Skeletal muscle cell (primary cell): Measurements from ENCODE around the gene TRPV5.

Experiments
- DNase-seq: peaks from one replicate; pipeline ENCODE4 v3.0.0-alpha.2; 2010; ENCODE audit warnings: low read depth
- H3K4me3 ChIP-seq: 2 replicates; pipeline ENCODE4 v1.5.1; 2011; ENCODE audit warnings: low read depth, mild to moderate bottlenecking, control low read depth, low read length, moderate library complexity

TRPV5 gene

DNA sequence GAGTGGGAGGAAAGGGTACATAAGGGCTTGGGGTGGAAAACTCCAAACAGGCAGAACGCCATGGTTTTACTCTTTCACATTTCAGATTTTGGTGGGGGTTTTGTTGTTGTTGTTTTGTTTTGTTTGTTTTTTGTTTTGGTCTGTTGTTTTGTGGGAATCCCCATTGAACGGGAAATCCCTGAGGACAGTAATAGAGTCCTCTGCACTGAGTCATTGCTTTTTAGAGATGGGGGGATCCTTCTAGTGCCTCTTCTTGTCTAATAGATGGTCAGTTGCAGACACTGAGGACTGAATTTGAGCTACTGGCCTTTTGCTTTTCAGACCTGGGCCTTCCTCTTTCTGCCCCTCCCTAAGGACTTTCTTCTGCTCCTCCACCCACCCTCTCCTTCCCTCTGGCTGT, 20.0 kb downstream of the TRPV5 start:
- DNase-seq = no peak
- H3K4me3 ChIP-seq = no peak overlapping the region

DNA sequence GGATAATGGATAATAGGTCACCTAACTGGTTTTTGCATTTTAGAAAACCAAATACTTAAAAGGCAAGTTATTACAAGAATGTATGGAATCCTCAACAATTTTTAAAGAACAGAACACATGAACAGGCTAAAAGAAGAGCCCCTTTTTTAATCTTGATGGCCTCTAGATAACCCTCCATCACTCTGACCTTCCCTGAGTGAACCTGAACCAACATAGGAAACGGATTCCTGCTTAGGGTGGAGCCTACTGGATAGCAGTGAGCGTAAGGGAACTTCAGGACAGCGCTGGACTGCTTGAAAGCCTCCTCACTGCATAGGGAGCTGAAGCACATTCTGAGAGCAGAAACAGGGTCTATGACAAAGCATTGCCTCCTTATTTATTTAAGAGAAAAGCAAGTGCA, 20.5 kb downstream of the TRPV5 start:
- DNase-seq = no peak
- no peak overlapping the region for H3K4me3 ChIP-seq

DNA sequence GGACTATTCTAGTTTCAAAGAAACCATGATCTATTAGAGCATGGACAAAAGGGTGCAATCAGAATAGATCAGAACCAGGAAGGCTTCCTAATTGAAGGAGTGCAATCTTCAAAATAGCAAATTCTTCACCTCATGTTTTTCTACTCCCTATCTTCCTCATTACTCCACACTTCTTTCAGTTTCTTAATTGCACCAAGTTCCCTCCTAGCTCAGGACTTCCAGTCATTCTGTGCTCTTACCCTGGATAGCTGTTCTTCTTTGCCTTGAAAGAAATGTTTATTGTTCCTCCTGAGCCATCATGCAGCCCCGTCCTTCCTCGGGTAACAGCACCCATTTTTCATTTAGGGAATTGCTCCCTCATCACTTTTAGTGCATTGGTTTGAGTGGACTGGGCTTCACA, 23.1 kb downstream of the TRPV5 start:
- no peak for DNase-seq
- H3K4me3 ChIP-seq = no peak overlapping the region

DNA sequence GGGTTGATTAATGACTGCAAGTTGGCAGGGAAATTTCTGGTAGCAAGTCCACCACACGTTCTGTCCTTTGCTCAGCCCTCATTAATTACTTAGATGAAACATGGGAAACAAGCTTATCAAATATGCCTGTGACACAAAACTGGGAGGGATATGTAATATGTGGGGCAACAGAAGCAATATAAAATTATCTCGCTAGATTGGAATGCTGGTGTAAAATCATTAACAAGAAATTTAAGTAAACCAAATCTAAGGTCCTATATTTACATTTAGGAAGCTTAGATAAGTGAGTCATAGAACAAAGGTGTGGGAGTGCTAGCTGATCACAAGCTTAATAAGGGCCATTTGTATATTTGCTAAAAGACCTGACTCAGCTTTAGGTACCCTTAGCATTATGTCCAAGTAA, 23.5 kb downstream of the TRPV5 start:
- DNase-seq = no peak

DNA sequence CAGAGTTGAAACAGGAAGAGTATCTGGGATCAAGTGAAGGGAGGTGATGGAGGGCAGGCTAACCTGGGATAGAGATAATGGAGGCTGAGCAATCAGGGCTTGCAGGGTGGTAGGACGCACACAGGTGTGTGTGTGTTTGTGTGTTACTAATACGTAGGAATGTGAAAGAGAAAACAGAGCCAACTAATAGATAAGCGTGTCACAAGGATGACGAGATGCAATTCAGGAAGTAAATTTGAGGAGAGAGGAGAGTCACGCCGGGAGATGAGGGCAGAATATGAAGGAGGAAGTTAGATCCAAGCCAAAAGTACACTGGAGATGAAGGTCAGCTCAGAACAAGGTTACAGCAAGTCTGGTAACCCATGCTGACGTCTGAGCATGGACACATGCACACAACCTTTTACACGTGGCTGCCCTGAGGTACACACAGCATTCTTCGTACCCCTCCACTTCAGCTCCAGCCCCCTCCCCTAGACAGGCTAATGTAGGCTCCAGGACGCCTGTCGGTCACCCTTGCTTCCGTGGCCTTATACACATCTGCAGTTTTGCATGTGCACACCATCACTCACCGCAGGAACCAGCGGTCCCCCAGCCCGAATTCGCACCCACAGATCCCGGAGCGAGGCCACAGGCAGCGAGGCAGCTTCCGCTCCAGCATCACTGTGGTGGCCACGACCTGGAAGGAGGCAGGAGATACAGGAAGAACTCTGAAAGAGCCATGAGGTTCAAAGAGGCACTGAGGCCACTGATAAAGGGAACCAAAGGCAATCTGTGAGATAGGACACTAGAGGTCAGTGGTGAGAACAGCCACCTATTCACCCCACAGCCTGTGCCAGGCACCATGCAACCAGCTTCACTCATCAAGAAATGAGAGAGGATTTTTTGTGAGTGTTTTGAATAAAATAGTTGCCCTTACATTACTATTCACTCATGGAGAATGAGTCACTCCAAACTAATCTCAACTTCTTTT, 24.3 kb downstream of the TRPV5 start:
- no peak for DNase-seq
- no peak overlapping the region for H3K4me3 ChIP-seq

More for the DNA sequence above, 23.5 kb downstream of the TRPV5 start:
- H3K4me3 ChIP-seq = no peak overlapping the region

DNA sequence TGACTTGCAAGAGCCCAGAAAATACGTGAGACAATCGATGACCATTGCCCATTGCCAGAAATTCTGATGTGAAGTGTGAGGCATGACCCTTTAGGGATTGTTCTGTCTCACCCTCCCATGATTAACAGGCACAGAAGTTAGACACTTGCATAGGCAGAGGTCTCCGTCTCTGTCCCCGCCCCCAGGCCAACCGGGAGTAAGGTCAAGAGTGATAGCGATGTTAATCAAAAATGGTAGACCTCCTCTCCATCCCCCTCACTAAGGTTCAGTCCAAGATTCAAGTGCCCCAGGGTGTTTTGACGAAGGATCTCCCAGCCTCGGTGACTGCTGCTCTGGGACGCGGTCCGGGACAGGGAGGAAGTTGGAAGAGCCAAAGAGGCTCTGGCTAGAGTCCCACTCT, 25.3 kb downstream of the TRPV5 start:
- DNase-seq = no peak
- H3K4me3 ChIP-seq = no peak overlapping the region

DNA sequence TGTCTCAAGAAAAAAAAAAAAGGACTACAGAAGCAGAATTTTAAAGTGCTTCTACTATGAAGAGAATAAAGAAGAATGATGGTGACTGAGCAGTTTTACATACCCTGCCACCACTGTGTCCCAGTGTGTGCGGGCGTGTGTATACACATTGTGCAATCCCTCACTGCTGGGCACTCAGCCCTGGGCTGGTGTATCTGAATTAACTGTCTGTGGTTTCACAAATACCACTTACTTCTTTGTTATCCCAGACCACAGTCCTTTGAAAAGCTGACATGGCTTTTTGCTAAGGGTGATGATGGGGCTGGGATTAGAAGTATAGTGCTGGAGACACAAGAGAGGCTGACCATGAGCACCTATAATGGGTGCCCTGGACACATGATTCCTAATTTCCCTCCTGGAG, 26.9 kb downstream of the TRPV5 start:
- no peak for DNase-seq
- no peak overlapping the region for H3K4me3 ChIP-seq

DNA sequence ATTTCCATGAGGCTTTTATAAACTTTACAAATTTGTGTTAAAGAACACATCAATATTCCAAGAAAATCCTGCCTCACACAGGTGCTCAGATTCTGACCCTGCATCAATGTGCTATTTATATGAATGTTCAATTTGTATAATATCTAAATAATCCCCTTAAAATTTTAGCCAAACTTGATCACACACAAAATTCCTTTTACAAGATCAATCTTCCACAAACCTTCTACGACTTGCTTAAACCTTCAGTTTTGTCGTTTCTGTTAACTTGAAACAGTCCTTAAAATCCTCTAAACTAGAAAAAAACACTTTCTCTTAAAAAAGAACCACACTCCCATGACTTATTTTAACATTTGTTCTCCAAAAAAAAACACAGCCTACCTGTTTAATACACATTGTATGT, 27.8 kb downstream of the TRPV5 start:
- H3K4me3 ChIP-seq = no peak overlapping the region
- DNase-seq = no peak

DNA sequence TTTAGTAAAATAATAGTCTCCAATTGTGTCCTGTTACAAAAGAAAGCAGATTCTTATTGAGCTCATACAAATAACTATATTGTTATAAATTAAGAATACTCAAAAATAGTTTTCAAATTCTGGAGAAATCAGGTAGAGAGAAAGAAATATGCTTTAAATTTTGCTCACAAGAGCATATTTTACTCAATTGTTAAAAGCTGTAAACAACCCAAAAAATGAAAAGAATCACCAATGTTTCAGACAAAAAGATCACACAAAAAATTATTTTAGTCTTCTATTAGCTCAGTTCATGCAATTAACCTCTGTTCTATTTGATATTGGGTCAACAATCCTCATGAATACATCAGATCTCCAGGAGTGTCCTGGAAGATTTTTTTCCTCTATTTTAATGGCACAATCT, 29.4 kb downstream of the TRPV5 start:
- H3K4me3 ChIP-seq = no peak overlapping the region
- DNase-seq = no peak

DNA sequence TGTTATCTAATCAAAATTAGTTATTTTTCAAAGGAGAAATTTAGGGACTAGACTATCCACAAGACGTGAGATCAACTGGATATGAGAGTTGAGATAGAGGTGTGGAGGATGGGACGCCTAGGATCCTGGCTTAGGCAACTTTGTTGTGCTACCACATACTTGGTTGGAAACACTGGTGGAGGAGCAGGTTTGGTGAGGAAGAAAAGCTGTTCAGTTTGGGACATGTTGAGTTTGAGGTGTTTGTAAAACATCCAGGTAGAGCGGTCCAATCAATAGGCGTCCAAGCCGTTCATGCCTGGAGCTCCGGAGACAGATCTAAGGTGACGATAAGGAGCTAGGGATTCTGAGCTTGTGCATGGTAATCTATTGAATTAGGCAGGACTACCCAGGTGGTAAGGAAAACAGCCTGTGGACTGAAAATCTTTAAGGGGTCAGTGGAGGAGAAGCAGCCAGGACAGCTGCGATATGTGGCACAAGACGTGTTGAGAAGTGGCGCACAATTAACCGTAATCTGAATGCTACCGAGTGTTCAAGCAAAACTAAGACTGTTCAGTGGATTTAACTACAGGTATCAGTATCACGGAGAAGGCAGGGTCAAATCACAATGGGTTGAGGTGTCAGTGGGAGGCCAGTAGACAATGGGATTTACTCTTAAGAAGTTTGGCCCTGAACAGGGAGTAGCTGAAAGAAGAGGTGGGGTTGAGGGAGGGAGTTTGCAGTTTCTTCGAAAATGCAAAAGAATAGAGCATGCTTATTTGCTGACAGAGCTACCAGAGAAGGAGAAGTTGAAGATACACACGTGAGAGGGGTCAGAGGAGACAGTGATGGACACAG, 31.9 kb downstream of the TRPV5 start:
- DNase-seq = no peak
- H3K4me3 ChIP-seq = no peak overlapping the region

DNA sequence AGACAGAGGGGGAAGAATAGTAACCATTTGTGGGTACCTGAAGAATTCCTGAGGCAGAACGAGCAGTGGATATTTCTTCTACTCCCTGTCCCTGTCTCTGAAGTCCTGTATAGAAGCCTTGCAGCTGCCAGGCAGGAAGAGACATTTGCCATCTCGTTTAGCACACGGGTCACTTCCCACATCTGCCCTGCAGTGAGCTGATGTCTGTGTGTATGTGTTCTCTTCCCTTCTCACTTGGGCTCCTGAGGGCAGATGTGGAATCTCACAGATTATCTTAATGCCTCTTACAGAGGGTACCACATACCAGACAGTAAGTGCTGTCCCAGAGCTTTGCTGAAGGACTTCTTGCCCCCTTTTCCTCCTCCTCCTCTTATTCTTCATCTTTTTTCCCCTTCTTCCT, 33.9 kb downstream of the TRPV5 start:
- no peak for DNase-seq
- no peak overlapping the region for H3K4me3 ChIP-seq

DNA sequence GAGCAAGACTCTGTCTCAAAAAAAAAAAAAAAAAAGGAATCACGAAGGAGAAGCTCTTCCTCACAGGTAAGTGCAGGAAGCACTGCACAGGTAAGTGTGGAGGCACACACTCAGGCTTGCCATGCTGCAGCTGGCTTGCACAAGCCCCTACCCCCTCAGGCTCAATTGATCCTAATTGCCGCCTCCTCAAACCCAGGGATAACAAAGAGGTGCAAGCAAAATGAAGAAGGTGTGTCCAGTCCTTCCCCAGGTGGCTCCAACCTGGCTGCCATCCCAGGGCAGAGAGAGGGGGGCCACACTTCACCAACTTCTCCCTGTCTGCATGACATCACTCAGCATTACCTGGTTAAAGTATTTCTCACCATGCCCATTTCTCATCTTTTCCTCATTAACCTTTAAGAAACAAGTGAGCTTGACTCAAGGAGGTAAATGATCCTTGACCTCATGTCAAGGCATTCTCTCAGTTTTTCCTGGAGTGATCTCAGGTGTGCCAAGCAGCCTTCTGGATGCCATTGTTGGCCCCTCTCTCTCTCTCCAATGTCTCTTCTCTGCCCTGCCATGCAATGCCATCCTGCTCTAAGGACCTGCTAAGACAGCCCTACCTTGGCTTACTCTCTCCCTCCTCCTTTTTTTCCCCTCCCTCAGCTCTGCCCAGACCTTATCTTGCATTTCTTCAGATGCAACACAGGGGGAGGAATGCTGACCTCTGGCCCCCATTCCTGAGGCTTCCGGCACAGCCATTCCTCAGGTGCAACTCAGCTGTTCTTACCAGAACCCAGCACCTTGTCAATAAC, 35.0 kb downstream of the TRPV5 start:
- no peak overlapping the region for H3K4me3 ChIP-seq
- no peak for DNase-seq

DNA sequence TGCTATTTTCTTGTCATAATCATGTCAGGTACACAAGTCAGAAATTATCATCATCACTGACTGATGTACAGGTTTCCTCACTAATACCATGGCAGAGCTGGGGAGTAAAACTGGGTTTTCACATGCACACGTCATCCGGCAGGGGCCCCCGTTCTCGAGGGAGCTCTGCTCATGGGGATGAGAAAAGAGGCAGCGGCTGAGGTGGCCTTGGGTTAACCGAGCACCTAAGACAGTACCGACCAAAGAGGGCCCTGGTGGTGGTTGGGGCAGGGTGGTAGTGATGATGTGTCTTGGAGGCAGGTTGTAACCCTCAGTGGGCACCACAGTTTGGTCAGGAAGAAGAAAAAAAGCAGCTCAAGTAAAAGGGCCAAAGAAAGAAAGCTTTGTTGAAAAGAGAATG, 35.9 kb downstream of the TRPV5 start:
- no peak overlapping the region for H3K4me3 ChIP-seq
- DNase-seq = no peak

DNA sequence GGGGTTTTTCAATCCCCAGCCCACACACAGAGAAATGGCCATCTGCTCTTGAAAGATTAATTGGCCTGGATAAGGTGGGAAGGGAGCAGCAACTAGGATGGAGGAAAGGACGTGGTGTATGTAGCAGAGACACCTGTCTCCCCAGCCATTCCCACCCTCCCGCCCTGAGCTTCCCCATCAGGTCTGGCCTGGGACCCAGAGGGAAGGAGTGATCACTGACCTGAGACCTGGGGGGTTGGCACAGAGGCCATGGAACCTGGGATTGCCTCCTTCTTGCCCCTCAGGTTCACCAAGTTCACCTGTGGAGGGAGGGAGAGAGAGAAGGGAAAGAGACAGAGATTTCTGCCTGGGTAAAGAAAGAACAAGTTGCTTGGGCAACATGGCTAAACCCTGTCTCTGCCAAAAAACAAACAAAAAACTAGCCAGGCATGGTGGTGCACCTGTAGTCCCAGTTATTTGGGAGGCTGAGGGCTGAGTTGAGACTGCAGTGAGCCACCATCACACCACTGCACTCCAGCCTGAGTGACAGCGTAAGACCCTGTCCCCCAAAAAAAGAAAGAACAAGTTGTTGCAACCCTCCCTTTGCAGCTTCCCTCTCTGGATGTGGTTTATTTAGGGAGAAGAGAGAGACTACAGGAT, 36.7 kb downstream of the TRPV5 start:
- no peak overlapping the region for H3K4me3 ChIP-seq
- DNase-seq = no peak

DNA sequence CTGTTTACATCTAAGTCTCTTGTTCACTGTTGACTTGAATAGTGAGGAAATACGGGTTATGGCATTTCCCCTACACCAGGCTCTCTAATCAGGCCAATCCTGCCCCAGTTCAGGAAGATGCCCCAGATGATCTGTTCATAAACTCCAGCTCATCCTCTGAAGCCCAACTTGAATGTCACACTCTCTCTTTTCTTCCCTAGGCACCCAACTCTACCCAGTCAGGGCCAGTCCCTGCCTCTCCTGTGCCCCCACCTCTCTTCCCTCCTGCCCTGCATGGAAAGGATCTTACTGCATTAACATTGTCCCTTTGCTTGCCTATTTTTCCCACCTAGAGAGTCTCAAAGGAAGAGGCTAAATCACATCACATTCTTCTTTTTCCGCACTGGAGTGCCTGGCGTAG, 37.4 kb downstream of the TRPV5 start:
- DNase-seq = no peak
- no peak overlapping the region for H3K4me3 ChIP-seq

DNA sequence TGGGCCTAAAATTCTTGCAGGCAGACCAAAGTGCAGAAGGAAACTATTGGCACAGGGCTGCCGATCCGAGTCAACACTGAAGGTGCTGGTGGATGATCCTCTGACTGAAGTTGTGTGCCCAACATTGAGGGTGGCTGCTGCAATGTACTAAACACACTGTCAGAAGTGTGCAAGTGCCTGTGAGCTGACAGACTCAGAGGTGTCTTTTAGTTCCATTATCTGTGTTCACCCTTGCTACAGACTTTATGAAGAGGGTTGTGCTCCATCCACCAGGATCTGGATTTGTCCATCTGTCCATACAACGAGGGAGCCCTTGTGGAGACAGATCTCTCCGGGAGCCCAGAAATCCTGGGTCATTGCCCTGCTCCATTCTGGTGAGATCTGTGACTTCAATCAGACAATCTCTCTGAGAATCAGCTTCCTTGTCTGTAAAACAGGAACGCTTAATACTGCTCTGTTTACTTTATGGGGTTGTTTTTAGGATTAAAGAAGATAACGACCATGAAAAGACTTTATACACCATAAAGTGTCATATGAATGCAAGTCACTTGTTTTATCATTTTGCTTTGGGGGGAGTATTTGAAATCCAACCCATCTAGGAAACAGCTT, 38.5 kb downstream of the TRPV5 start:
- DNase-seq = no peak
- H3K4me3 ChIP-seq = no peak overlapping the region

DNA sequence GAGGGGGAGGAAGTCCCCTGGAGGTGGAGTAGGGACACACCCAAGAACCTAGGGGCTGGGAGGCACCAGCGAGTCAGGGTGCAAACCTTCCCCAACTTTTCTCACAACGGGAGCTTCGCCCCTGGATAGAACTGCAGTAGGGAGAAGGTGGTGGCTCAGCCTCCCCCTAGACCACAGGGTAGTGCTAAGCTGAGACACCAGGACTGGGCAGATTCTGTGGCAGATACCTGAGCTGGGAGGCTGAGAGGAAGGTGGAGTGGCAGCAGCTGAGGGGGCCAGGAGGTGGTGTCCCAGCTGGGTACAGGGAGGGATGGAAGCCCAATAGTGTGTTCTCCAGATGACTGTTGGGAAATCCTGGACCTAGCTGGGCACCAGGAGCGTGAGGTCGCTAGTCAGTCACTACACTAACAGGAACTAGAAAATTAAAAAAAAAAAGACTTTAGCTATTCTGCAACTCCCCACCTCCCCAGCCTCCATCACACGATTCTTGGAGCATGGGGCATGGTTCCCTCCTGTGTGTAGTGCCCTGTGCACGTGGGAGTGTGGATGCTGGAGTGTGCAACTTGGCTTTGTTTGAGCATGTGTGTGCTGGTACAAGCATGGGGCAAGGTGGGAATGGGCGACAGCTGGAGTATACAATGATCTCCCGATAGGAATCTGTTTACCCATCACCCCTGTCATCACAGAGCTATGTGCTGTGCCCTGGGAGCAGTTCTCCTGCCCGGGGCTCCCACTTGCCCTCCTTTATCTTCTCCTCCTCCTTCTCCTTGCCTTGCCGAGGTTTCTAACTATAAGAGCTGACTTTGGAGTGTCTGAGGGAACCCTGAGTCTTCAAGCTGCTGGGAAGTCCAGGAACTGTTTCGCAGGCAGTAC, 39.2 kb downstream of the TRPV5 start:
- no peak overlapping the region for H3K4me3 ChIP-seq
- DNase-seq = no peak

DNA sequence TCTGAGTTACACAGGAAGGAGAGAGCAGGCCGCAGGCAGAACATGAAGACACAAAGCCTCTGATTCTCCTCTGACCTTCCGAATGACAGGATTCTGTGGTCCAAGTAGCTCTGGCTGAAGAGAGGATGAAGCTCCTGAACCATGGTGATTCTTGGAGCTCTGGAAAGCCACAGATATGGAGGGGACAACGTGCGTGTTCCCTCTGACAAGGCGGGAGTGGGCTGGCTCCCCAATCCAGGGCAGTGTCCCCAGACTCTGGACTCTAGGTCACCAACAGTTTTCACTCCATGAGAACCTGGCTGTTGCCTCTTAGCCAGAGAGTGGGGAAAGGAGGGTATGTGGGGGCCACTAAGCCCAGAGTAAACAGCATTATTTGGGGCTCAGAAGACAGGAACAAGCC, 40.6 kb downstream of the TRPV5 start:
- DNase-seq = no peak
- no peak overlapping the region for H3K4me3 ChIP-seq
